ENCODE results near the gene CEP85.

CEP85 gene

GRCh38 chr1:26210147-26210870 is 23.7 kb upstream of the CEP85 start:
- no peak for TF ChIP-seq CTCF (conservative IDR thresholded peaks at IDR 0.05)

GRCh38 chr1:26212726-26213125 is 21.3 kb upstream of the CEP85 start:
- TF ChIP-seq CTCF (conservative IDR thresholded peaks at IDR 0.05): no peak
- H3K27ac ChIP-seq: no peak overlapping the region

More at GRCh38 chr1:26210147-26210870, 23.7 kb upstream of the CEP85 start:
- no peak overlapping the region for H3K27ac ChIP-seq

GRCh38 chr1:26213335-26213905 is 20.6 kb upstream of the CEP85 start:
- no peak for TF ChIP-seq CTCF (conservative IDR thresholded peaks at IDR 0.05)
- no peak overlapping the region for H3K27ac ChIP-seq

- TF ChIP-seq CTCF (conservative IDR thresholded peaks at IDR 0.05): no peak
Observed at GRCh38 chr1:26215246-26215645, 18.8 kb upstream of the CEP85 start.

GRCh38 chr1:26218906-26219494 is 15.0 kb upstream of the CEP85 start:
- TF ChIP-seq CTCF (conservative IDR thresholded peaks at IDR 0.05): no peak

More at GRCh38 chr1:26215246-26215645, 18.8 kb upstream of the CEP85 start:
- no peak overlapping the region for H3K27ac ChIP-seq

GRCh38 chr1:26220199-26220912 is 13.6 kb upstream of the CEP85 start:
- no peak overlapping the region for H3K27ac ChIP-seq
- no peak for TF ChIP-seq CTCF (conservative IDR thresholded peaks at IDR 0.05)

More at GRCh38 chr1:26218906-26219494, 15.0 kb upstream of the CEP85 start:
- H3K27ac ChIP-seq: no peak overlapping the region

- H3K27ac ChIP-seq: no peak overlapping the region
- no peak for TF ChIP-seq CTCF (conservative IDR thresholded peaks at IDR 0.05)
Observed at GRCh38 chr1:26221094-26221493, 12.9 kb upstream of the CEP85 start.
